ENCODE data around the gene NUDT13.
"Not testable (repeated sequence)": the region's sequence is repeated elsewhere in the genome, so short reads cannot be mapped to it uniquely, and the experiment has no call there.

Gene NUDT13

GRCh38 chr10:73126343-73126742, 16.1 kb downstream of the NUDT13 start:
- no peaks in the 10 kb centered on the region for H3K27me3 ChIP-seq (ENCODE audit: control insufficient read depth in 1 of 2, insufficient read depth in 2 of 2, low read length in 2 of 2)
- no peaks in the 10 kb centered on the region for H3K9me3 ChIP-seq (ENCODE audit: control insufficient read depth in 1 of 2, low read length in 2 of 2)
- no peak overlapping the region for H3K27ac ChIP-seq (ENCODE audit: low read depth, low read length)
- H3K9ac ChIP-seq (ENCODE audit: low read depth in 1 of 2, low read length in 2 of 2): no peak overlapping the region
- no peaks in the 10 kb centered on the region for H3K4me1 ChIP-seq (ENCODE audit: control insufficient read depth in 1 of 2, insufficient read depth in 2 of 2, low read length in 2 of 2)
- no peak overlapping the region for H3K4me3 ChIP-seq (ENCODE audit: low read depth in 1 of 2, low read length in 2 of 2)
- peaks cover 16 to 40% of the 10 kb centered on the region in 2 donors for H3K36me3 ChIP-seq (ENCODE audit: control insufficient read depth in 1 of 2, insufficient read depth in 2 of 2, low read length in 2 of 2)

GRCh38 chr10:73131301-73131700, 21.0 kb downstream of the NUDT13 start:
- H3K27me3 ChIP-seq (ENCODE audit: control insufficient read depth in 1 of 2, insufficient read depth in 2 of 2, low read length in 2 of 2): no peaks in the 10 kb centered on the region
- H3K27ac ChIP-seq (ENCODE audit: low read depth, low read length): no peak overlapping the region
- no peak overlapping the region for H3K4me3 ChIP-seq (ENCODE audit: low read depth in 1 of 2, low read length in 2 of 2)
- no peaks in the 10 kb centered on the region for H3K4me1 ChIP-seq (ENCODE audit: control insufficient read depth in 1 of 2, insufficient read depth in 2 of 2, low read length in 2 of 2)
- H3K36me3 ChIP-seq (ENCODE audit: control insufficient read depth in 1 of 2, insufficient read depth in 2 of 2, low read length in 2 of 2): peaks cover 22 to 64% of the 10 kb centered on the region in 2 donors
- H3K9ac ChIP-seq (ENCODE audit: low read depth in 1 of 2, low read length in 2 of 2): no peak overlapping the region
- H3K9me3 ChIP-seq (ENCODE audit: control insufficient read depth in 1 of 2, low read length in 2 of 2): no peaks in the 10 kb centered on the region

DNA sequence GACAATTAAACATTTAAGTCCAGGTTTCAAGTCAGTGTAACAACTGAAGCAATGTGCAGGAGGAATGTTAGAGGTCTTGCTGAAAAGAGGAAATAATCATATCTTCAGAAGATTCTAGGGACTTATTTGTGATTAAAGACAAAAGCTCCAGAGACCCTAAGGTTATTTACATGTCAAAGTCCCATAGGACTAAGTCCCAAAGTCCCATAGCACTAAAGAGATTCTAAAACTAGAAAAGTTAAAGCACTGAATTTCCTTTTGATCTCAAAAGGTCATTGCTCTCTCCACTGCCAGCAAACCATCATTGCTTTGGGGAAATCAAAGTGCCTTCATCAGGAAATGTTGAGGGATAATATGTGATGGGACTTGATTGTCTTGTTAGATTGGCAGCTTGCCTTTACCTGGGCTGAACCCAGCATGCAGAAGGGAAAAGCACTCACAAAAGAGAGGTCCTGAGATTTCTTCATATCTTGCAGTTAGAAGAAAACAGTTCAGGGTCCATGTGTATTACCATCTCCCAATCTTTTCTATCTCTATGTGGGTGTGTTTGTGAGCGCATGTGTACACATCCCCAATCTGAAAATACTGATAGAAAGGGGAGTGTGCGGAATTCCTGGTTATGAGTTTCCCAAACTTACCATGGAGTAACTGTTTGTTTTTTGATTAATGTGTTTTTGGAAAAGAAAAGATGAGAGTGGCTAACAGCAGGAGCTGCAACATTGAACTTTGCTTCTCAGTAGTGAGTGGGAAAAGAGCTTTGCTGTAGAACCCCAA, 21.8 kb downstream of the NUDT13 start:
- H3K4me1 ChIP-seq (ENCODE audit: control insufficient read depth in 1 of 2, insufficient read depth in 2 of 2, low read length in 2 of 2): no peaks in the 10 kb centered on the region
- H3K27me3 ChIP-seq (ENCODE audit: control insufficient read depth in 1 of 2, insufficient read depth in 2 of 2, low read length in 2 of 2): no peaks in the 10 kb centered on the region
- H3K27ac ChIP-seq (ENCODE audit: low read depth, low read length): no peak overlapping the region
- no peak overlapping the region for H3K9ac ChIP-seq (ENCODE audit: low read depth in 1 of 2, low read length in 2 of 2)
- H3K4me3 ChIP-seq (ENCODE audit: low read depth in 1 of 2, low read length in 2 of 2): no peak overlapping the region
- no peaks in the 10 kb centered on the region for H3K9me3 ChIP-seq (ENCODE audit: control insufficient read depth in 1 of 2, low read length in 2 of 2)
- H3K36me3 ChIP-seq (ENCODE audit: control insufficient read depth in 1 of 2, insufficient read depth in 2 of 2, low read length in 2 of 2): peaks cover 22 to 62% of the 10 kb centered on the region in 2 donors

DNA sequence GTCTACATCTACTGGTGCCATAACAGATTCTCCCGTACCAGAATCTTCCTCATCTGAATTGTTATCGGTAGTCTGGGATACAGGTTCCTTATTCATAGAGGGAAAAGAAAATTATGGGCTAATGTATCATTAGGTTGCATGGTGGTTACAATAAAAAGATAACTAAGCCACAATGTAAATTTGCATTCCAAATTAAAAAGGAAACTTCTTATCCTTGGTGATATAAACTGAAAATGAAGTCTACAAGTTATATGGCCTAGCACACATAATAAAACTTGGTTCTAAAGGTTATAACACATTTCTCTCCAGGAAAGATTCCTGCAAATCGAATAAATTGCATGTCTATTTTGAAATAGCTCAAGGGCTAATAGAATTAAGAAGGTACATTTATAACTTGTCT, 24.5 kb downstream of the NUDT13 start:
- Histone ChIP-seq H3K4me3 (ENCODE audit: low read depth in 1 of 2, low read length in 2 of 2) (no peak overlapping the region), H3K4me1 (ENCODE audit: control insufficient read depth in 1 of 2, insufficient read depth in 2 of 2, low read length in 2 of 2) (no peaks in the 10 kb centered on the region), H3K9ac (ENCODE audit: low read depth in 1 of 2, low read length in 2 of 2) (no peak overlapping the region), H3K9me3 (ENCODE audit: control insufficient read depth in 1 of 2, low read length in 2 of 2) (no peaks in the 10 kb centered on the region), H3K27ac (ENCODE audit: low read depth, low read length) (no peak overlapping the region), H3K36me3 (ENCODE audit: control insufficient read depth in 1 of 2, insufficient read depth in 2 of 2, low read length in 2 of 2) (peaks cover 29 to 75% of the 10 kb centered on the region in 2 donors), H3K27me3 (ENCODE audit: control insufficient read depth in 1 of 2, insufficient read depth in 2 of 2, low read length in 2 of 2) (no peaks in the 10 kb centered on the region)

DNA sequence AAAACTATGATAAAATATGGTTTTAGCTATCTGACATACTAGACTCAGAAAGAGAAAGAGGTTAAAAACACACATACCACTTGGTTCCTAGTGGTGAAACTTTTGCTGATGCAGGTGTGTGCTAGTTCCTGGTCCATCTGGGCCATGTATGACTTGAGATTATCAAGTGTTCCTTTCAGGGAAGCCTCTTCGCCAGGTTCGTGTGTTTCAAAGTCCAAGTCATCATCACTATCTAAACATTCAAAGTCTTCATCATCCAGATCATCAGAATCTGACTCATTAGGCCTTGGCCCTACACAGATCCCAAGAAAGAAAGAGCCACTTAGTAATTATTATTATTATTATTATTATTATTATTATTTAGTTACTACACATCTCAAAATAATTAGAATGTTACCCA, 26.4 kb downstream of the NUDT13 start:
- no peaks in the 10 kb centered on the region for H3K9me3 ChIP-seq (ENCODE audit: control insufficient read depth in 1 of 2, low read length in 2 of 2)
- H3K4me1 ChIP-seq (ENCODE audit: control insufficient read depth in 1 of 2, insufficient read depth in 2 of 2, low read length in 2 of 2): no peaks in the 10 kb centered on the region
- H3K9ac ChIP-seq (ENCODE audit: low read depth in 1 of 2, low read length in 2 of 2): no peak overlapping the region
- H3K27ac ChIP-seq (ENCODE audit: low read depth, low read length): no peak overlapping the region
- peaks cover 21 to 66% of the 10 kb centered on the region in 2 donors for H3K36me3 ChIP-seq (ENCODE audit: control insufficient read depth in 1 of 2, insufficient read depth in 2 of 2, low read length in 2 of 2)
- H3K27me3 ChIP-seq (ENCODE audit: control insufficient read depth in 1 of 2, insufficient read depth in 2 of 2, low read length in 2 of 2): no peaks in the 10 kb centered on the region
- H3K4me3 ChIP-seq (ENCODE audit: low read depth in 1 of 2, low read length in 2 of 2): no peak overlapping the region

- H3K27me3 ChIP-seq (ENCODE audit: control insufficient read depth in 1 of 2, insufficient read depth in 2 of 2, low read length in 2 of 2): no peaks in the 10 kb centered on the region
- H3K9me3 ChIP-seq (ENCODE audit: control insufficient read depth in 1 of 2, low read length in 2 of 2): no peaks in the 10 kb centered on the region
- no peak overlapping the region for H3K4me3 ChIP-seq (ENCODE audit: low read depth in 1 of 2, low read length in 2 of 2)
- H3K36me3 ChIP-seq (ENCODE audit: control insufficient read depth in 1 of 2, insufficient read depth in 2 of 2, low read length in 2 of 2): peaks cover 19 to 62% of the 10 kb centered on the region in 2 donors
- H3K27ac ChIP-seq (ENCODE audit: low read depth, low read length): no peak overlapping the region
- H3K9ac ChIP-seq (ENCODE audit: low read depth in 1 of 2, low read length in 2 of 2): no peak overlapping the region
- no peaks in the 10 kb centered on the region for H3K4me1 ChIP-seq (ENCODE audit: control insufficient read depth in 1 of 2, insufficient read depth in 2 of 2, low read length in 2 of 2)
These were observed 29.0 kb downstream of the NUDT13 start for GRCh38 chr10:73139251-73139650.

DNA sequence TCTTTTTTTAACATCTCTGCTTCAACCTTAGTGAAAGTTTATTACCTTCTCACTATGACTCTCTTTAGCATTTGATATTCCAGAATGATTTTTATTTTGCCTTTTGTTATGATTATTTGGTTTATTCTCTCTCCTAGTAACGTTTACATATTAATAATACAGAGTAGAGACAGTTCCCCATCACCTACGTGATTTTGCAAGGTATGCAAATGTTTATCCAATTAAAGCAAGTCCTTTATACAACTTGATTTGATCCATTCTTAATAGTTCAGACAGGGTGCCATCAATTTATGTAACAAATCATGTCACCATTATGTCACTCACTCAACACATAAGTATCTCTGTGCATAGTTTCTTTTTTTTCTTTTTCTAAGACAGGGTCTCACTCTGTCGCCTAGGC, 31.3 kb downstream of the NUDT13 start:
- H3K27ac ChIP-seq (ENCODE audit: low read depth, low read length): no peak overlapping the region
- no peaks in the 10 kb centered on the region for H3K9me3 ChIP-seq (ENCODE audit: control insufficient read depth in 1 of 2, low read length in 2 of 2)
- no peaks in the 10 kb centered on the region for H3K27me3 ChIP-seq (ENCODE audit: control insufficient read depth in 1 of 2, insufficient read depth in 2 of 2, low read length in 2 of 2)
- no peak overlapping the region for H3K4me3 ChIP-seq (ENCODE audit: low read depth in 1 of 2, low read length in 2 of 2)
- peaks cover 19 to 58% of the 10 kb centered on the region in 2 donors for H3K36me3 ChIP-seq (ENCODE audit: control insufficient read depth in 1 of 2, insufficient read depth in 2 of 2, low read length in 2 of 2)
- no peak overlapping the region for H3K9ac ChIP-seq (ENCODE audit: low read depth in 1 of 2, low read length in 2 of 2)
- no peaks in the 10 kb centered on the region for H3K4me1 ChIP-seq (ENCODE audit: control insufficient read depth in 1 of 2, insufficient read depth in 2 of 2, low read length in 2 of 2)

- not testable (repeated sequence) for H3K27ac ChIP-seq (ENCODE audit: low read depth, low read length); H3K4me3 ChIP-seq (ENCODE audit: low read depth in 1 of 2, low read length in 2 of 2); H3K27me3 ChIP-seq (ENCODE audit: control insufficient read depth in 1 of 2, insufficient read depth in 2 of 2, low read length in 2 of 2); H3K9ac ChIP-seq (ENCODE audit: low read depth in 1 of 2, low read length in 2 of 2); H3K4me1 ChIP-seq (ENCODE audit: control insufficient read depth in 1 of 2, insufficient read depth in 2 of 2, low read length in 2 of 2); H3K9me3 ChIP-seq (ENCODE audit: control insufficient read depth in 1 of 2, low read length in 2 of 2)
- H3K36me3 ChIP-seq (ENCODE audit: control insufficient read depth in 1 of 2, insufficient read depth in 2 of 2, low read length in 2 of 2): peaks cover 22 to 50% of the 10 kb centered on the region in 2 donors
These were observed 40.6 kb downstream of the NUDT13 start for GRCh38 chr10:73150633-73151413.

GRCh38 chr10:73152009-73152408, 41.8 kb downstream of the NUDT13 start:
- H3K27me3 ChIP-seq (ENCODE audit: control insufficient read depth in 1 of 2, insufficient read depth in 2 of 2, low read length in 2 of 2): no peaks in the 10 kb centered on the region
- peaks cover 27 to 47% of the 10 kb centered on the region in 2 donors for H3K36me3 ChIP-seq (ENCODE audit: control insufficient read depth in 1 of 2, insufficient read depth in 2 of 2, low read length in 2 of 2)
- H3K4me3 ChIP-seq (ENCODE audit: low read depth in 1 of 2, low read length in 2 of 2): no peak overlapping the region
- no peaks in the 10 kb centered on the region for H3K9me3 ChIP-seq (ENCODE audit: control insufficient read depth in 1 of 2, low read length in 2 of 2)
- H3K9ac ChIP-seq (ENCODE audit: low read depth in 1 of 2, low read length in 2 of 2): no peak overlapping the region
- H3K4me1 ChIP-seq (ENCODE audit: control insufficient read depth in 1 of 2, insufficient read depth in 2 of 2, low read length in 2 of 2): no peaks in the 10 kb centered on the region
- no peak overlapping the region for H3K27ac ChIP-seq (ENCODE audit: low read depth, low read length)

- H3K4me3 ChIP-seq (ENCODE audit: low read depth in 1 of 2, low read length in 2 of 2): no peak overlapping the region
- H3K36me3 ChIP-seq (ENCODE audit: control insufficient read depth in 1 of 2, insufficient read depth in 2 of 2, low read length in 2 of 2): peaks cover 16 to 32% of the 10 kb centered on the region in 2 donors
- no peaks in the 10 kb centered on the region for H3K27me3 ChIP-seq (ENCODE audit: control insufficient read depth in 1 of 2, insufficient read depth in 2 of 2, low read length in 2 of 2)
- H3K27ac ChIP-seq (ENCODE audit: low read depth, low read length): no peak overlapping the region
- no peak overlapping the region for H3K9ac ChIP-seq (ENCODE audit: low read depth in 1 of 2, low read length in 2 of 2)
- no peaks in the 10 kb centered on the region for H3K9me3 ChIP-seq (ENCODE audit: control insufficient read depth in 1 of 2, low read length in 2 of 2)
- H3K4me1 ChIP-seq (ENCODE audit: control insufficient read depth in 1 of 2, insufficient read depth in 2 of 2, low read length in 2 of 2): no peaks in the 10 kb centered on the region
These were observed 45.8 kb downstream of the NUDT13 start for GRCh38 chr10:73156054-73156453.
